ENCODE measurements around the gene EBF3.

EBF3 gene

GRCh38 chr10:129945526-129945925 is 18.5 kb downstream of the EBF3 start:
- no peak for DNase-seq (ENCODE audit: low spot score)
- no peak for FAIRE-seq

GRCh38 chr10:129945064-129945463 is 19.0 kb downstream of the EBF3 start:
- DNase-seq (ENCODE audit: low spot score) (no peak), FAIRE-seq (no peak)

GRCh38 chr10:129944456-129944855 is 19.6 kb downstream of the EBF3 start:
- DNase-seq (ENCODE audit: low spot score) (no peak), FAIRE-seq (no peak)

GRCh38 chr10:129942936-129943715 is 20.9 kb downstream of the EBF3 start:
- FAIRE-seq = no peak
- DNase-seq (ENCODE audit: low spot score) = no peak

GRCh38 chr10:129942391-129942790 is 21.7 kb downstream of the EBF3 start:
- FAIRE-seq = no peak
- no peak for DNase-seq (ENCODE audit: low spot score)

- FAIRE-seq (no peak), DNase-seq (ENCODE audit: low spot score) (no peak)
Observed at GRCh38 chr10:129942019-129942277, 22.1 kb downstream of the EBF3 start.

GRCh38 chr10:129941199-129942018 is 22.7 kb downstream of the EBF3 start:
- DNase-seq (ENCODE audit: low spot score) (no peak), FAIRE-seq (no peak)

GRCh38 chr10:129940617-129941198 is 23.4 kb downstream of the EBF3 start:
- no peak for FAIRE-seq

GRCh38 chr10:129939416-129940275 is 24.4 kb downstream of the EBF3 start:
- DNase-seq (ENCODE audit: low spot score) (no peak), FAIRE-seq (no peak)

More at GRCh38 chr10:129940617-129941198, 23.4 kb downstream of the EBF3 start:
- no peak for DNase-seq (ENCODE audit: low spot score)

- no peak for FAIRE-seq
- no peak for DNase-seq (ENCODE audit: low spot score)
Observed at GRCh38 chr10:129938460-129938859, 25.6 kb downstream of the EBF3 start.

- DNase-seq (ENCODE audit: low spot score) (no peak), FAIRE-seq (no peak)
Observed at GRCh38 chr10:129937351-129937751, 26.7 kb downstream of the EBF3 start.

- DNase-seq (ENCODE audit: low spot score) = no peak
- no peak for FAIRE-seq
Observed at GRCh38 chr10:129936923-129937300, 27.2 kb downstream of the EBF3 start.

GRCh38 chr10:129936266-129936922 is 27.7 kb downstream of the EBF3 start:
- DNase-seq (ENCODE audit: low spot score) = no peak
- no peak for FAIRE-seq

GRCh38 chr10:129935867-129936152 is 28.3 kb downstream of the EBF3 start:
- DNase-seq (ENCODE audit: low spot score) (no peak), FAIRE-seq (no peak)

GRCh38 chr10:129935102-129935866 is 28.8 kb downstream of the EBF3 start:
- no peak for FAIRE-seq

GRCh38 chr10:129934196-129934925 is 29.7 kb downstream of the EBF3 start:
- FAIRE-seq (no peak), DNase-seq (ENCODE audit: low spot score) (no peak)

More at GRCh38 chr10:129935102-129935866, 28.8 kb downstream of the EBF3 start:
- DNase-seq (ENCODE audit: low spot score) = no peak

GRCh38 chr10:129933456-129934092 is 30.5 kb downstream of the EBF3 start:
- DNase-seq (ENCODE audit: low spot score) (no peak), FAIRE-seq (no peak)

GRCh38 chr10:129932751-129933433 is 31.2 kb downstream of the EBF3 start:
- FAIRE-seq = no peak

GRCh38 chr10:129932182-129932581 is 31.9 kb downstream of the EBF3 start:
- DNase-seq (ENCODE audit: low spot score) = no peak
- FAIRE-seq = no peak

More at GRCh38 chr10:129932751-129933433, 31.2 kb downstream of the EBF3 start:
- DNase-seq (ENCODE audit: low spot score) = no peak
